HL-60 (cell line): ENCODE measurements around the gene MMP24.

Source experiments
- GABPA ChIP-seq: IDR thresholded peaks from 2 replicates; pipeline ENCODE4 v1.6.1; 2012; ENCODE audit warnings: low read depth
- TF ChIP-seq, protein P1 (sequence below): IDR thresholded peaks from one replicate; pipeline ENCODE4 v1.5.1; 2011; ENCODE audit warnings: low read length, control low read depth, inconsistent platforms; ENCODE audit not compliant: insufficient read depth

- TF ChIP-seq, protein P1, sequence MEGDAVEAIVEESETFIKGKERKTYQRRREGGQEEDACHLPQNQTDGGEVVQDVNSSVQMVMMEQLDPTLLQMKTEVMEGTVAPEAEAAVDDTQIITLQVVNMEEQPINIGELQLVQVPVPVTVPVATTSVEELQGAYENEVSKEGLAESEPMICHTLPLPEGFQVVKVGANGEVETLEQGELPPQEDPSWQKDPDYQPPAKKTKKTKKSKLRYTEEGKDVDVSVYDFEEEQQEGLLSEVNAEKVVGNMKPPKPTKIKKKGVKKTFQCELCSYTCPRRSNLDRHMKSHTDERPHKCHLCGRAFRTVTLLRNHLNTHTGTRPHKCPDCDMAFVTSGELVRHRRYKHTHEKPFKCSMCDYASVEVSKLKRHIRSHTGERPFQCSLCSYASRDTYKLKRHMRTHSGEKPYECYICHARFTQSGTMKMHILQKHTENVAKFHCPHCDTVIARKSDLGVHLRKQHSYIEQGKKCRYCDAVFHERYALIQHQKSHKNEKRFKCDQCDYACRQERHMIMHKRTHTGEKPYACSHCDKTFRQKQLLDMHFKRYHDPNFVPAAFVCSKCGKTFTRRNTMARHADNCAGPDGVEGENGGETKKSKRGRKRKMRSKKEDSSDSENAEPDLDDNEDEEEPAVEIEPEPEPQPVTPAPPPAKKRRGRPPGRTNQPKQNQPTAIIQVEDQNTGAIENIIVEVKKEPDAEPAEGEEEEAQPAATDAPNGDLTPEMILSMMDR, result no peak
- TF ChIP-seq GABPA, result no peak
Measured at GRCh38 chr20:35180266-35180665, 46.2 kb upstream of the MMP24 start.
